ENCODE measurements around the gene CHST11. TPM values are rescaled to one million over a fixed set of nuclear protein-coding genes. Genes with fewer than 3 reads are reported as not detected.

Gene CHST11
- total and polyA plus RNA-seq, 7 donors: 0.60 to 22.8 (median 10.0) TPM

DNA sequence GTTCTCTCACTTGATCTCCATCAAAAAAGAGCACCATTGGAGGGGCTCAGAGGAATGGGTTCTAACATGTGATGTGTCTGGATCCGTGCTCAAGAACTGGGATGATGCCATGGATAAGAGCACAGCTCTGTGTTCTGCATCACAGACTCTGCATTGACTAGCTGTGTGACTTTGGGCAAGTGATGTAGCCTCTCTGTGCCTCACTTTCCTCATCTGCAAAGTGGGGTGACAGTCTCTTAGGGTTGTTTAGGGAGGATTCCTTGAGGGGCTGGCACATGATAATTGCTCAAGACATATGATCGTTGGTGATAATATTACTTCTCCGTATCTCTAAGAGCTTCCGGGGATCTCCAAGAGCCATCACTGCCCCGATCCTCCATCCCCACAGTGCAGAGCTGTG lies 202.3 kb downstream of the CHST11 start:
- no peaks in the 10 kb centered on the region for H3K9me3 ChIP-seq
- TF ChIP-seq POLR2AphosphoS5 (IDR thresholded peaks at IDR 0.05): no peak
- no peaks in the 10 kb centered on the region for H3K36me3 ChIP-seq
- no peak overlapping the region for H3K4me3 ChIP-seq
- no peak overlapping the region for H3K27ac ChIP-seq
- WGBS, 2 donors: 92 to 95% methylated on average over 5 of the region's 5 CpGs
- peaks cover 0 to 9% (median 3%) of the 10 kb centered on the region in 4 donors for H3K4me1 ChIP-seq
- H3K27me3 ChIP-seq: no peaks in the 10 kb centered on the region
- intact Hi-C loops (cut with DNase I): no loop called here
- no peak for DNase-seq

DNA sequence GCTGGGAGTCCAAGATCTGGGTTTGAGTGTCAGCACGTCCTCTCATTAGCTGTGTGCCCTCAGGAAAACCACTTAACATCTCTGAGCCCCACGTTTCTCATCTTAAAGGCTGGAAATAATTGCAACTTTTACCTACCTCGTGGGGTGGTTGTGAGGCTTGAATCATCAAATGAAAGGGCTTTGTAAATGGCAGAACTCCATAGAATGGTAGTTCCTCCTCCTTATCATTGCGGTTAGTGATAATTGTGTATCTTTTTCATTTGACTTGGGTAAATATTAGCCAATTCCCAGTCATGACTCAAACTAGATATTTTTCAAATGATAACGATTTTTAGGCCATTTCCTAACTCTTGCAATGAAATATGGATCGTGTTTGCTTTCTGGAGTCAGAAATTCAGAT lies 205.5 kb downstream of the CHST11 start:
- Histone ChIP-seq H3K4me3 (no peak overlapping the region), H3K36me3 (no peaks in the 10 kb centered on the region), H3K9me3 (no peaks in the 10 kb centered on the region), H3K27ac (no peak overlapping the region), H3K4me1 (peaks cover 0 to 34% (median 21%) of the 10 kb centered on the region in 4 donors), H3K27me3 (no peaks in the 10 kb centered on the region)
- intact Hi-C loops (cut with DNase I): loop anchor here (10.0 kb wide), 1 partner anchor 477 kb away; no protein-coding TSS in a partner anchor
- 33 to 71% methylated on average over 6 of the region's 6 CpGs for WGBS, 2 donors
- TF ChIP-seq POLR2A (IDR thresholded peaks at IDR 0.05): no peak
- TF ChIP-seq, protein P1, sequence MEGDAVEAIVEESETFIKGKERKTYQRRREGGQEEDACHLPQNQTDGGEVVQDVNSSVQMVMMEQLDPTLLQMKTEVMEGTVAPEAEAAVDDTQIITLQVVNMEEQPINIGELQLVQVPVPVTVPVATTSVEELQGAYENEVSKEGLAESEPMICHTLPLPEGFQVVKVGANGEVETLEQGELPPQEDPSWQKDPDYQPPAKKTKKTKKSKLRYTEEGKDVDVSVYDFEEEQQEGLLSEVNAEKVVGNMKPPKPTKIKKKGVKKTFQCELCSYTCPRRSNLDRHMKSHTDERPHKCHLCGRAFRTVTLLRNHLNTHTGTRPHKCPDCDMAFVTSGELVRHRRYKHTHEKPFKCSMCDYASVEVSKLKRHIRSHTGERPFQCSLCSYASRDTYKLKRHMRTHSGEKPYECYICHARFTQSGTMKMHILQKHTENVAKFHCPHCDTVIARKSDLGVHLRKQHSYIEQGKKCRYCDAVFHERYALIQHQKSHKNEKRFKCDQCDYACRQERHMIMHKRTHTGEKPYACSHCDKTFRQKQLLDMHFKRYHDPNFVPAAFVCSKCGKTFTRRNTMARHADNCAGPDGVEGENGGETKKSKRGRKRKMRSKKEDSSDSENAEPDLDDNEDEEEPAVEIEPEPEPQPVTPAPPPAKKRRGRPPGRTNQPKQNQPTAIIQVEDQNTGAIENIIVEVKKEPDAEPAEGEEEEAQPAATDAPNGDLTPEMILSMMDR (IDR thresholded peaks at IDR 0.05): no peak
- no peak for TF ChIP-seq POLR2AphosphoS5 (IDR thresholded peaks at IDR 0.05)
- no peak for TF ChIP-seq EP300 (IDR thresholded peaks at IDR 0.05)
- no peak for DNase-seq

DNA sequence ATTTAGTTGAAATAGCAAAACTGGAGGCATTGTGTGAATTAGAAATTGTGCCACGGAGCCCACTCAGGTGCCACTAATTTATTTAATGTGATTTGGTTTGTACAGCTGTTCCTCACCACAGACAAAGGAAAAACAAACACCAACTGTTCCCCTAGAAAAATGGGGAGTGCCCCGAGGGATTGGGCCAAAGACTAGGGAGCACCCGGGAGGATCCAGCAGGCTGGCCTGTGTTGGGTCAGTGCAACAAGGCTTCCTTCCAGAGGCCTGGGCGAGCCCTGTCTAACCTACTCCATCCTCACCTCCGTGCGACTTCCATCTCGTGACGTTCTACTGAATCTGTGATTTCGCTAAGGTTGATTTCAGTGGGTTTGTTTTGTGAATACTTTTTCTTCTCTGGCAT lies 206.2 kb downstream of the CHST11 start:
- Histone ChIP-seq H3K9me3 (no peaks in the 10 kb centered on the region), H3K4me1 (peaks cover 0 to 41% (median 28%) of the 10 kb centered on the region in 4 donors), H3K27me3 (no peaks in the 10 kb centered on the region), H3K27ac (no peak overlapping the region), H3K4me3 (no peak overlapping the region), H3K36me3 (no peaks in the 10 kb centered on the region)
- 74 to 88% methylated on average over 9 of the region's 9 CpGs for WGBS, 2 donors
- DNase-seq: no peak
- intact Hi-C loops (cut with DNase I): loop anchor here (10.0 kb wide), 1 partner anchor 478 kb away; no protein-coding TSS in a partner anchor
- TF ChIP-seq POLR2AphosphoS5 (IDR thresholded peaks at IDR 0.05): no peak

DNA sequence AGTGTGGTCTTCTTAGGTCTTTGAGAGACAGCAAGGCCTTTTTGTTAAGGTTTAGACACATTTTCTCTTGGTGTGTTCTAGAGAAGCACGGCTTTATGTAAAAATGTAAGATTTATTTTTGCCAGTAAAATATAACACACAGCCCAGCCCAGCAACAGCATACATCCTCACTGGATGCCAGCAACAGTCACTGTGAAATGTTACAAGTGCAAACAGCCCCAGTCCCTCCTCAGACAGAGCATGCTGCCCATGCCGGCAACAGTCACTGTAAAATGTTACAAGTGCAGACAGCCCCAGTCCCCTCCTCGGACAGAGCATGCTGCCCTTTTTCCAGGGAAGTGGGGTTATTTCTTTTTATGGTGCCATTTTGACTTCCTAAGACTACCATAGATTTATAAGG lies 207.6 kb downstream of the CHST11 start:
- Histone ChIP-seq H3K27me3 (no peaks in the 10 kb centered on the region), H3K27ac (peak overlapping the region in 3 of 4 donors; percentile 54 to 85 (median 82)), H3K4me1 (peaks cover 0 to 55% (median 42%) of the 10 kb centered on the region in 4 donors), H3K9me3 (no peaks in the 10 kb centered on the region), H3K36me3 (no peaks in the 10 kb centered on the region), H3K4me3 (no peak overlapping the region)
- 49 to 69% methylated on average over 3 of the region's 3 CpGs for WGBS, 2 donors
- no peak for DNase-seq
- intact Hi-C loops (cut with DNase I): loop anchor here (2.0 to 10.0 kb wide), 2 partner anchors 208 to 480 kb away; partner anchors contain the start of gene CHST11
- TF ChIP-seq, protein P1 (IDR thresholded peaks at IDR 0.05): no peak
- TF ChIP-seq POLR2AphosphoS5 (IDR thresholded peaks at IDR 0.05) (peak in 3 of 4 donors; percentile 13 to 61 (median 27)), POLR2A (IDR thresholded peaks at IDR 0.05) (no peak), EP300 (IDR thresholded peaks at IDR 0.05) (no peak)

GRCh38 chr12:104665296-104665695 lies 208.5 kb downstream of the CHST11 start:
- Histone ChIP-seq H3K4me3 (no peak overlapping the region), H3K9me3 (no peaks in the 10 kb centered on the region), H3K27me3 (no peaks in the 10 kb centered on the region), H3K27ac (peak overlapping the region in 3 of 4 donors; percentile 54 to 85 (median 82)), H3K36me3 (no peaks in the 10 kb centered on the region), H3K4me1 (peaks cover 0 to 65% (median 52%) of the 10 kb centered on the region in 4 donors)
- intact Hi-C loops (cut with DNase I): loop anchor here (2.0 to 10.0 kb wide), 2 partner anchors 208 to 480 kb away; partner anchors contain the start of gene CHST11
- no peak for DNase-seq
- peak in 1 of 4 donors; percentile 7 for TF ChIP-seq POLR2AphosphoS5 (IDR thresholded peaks at IDR 0.05)
- TF ChIP-seq, protein P1 (IDR thresholded peaks at IDR 0.05): no peak
- 72 to 81% methylated on average over 4 of the region's 4 CpGs for WGBS, 2 donors

- Histone ChIP-seq H3K27me3 (no peaks in the 10 kb centered on the region), H3K4me3 (no peak overlapping the region), H3K4me1 (peaks cover 0 to 83% (median 68%) of the 10 kb centered on the region in 4 donors), H3K9me3 (no peaks in the 10 kb centered on the region), H3K27ac (peak overlapping the region in 3 of 4 donors; percentile 78 to 85 (median 82)), H3K36me3 (no peaks in the 10 kb centered on the region)
- intact Hi-C loops (cut with DNase I): loop anchor here (10.0 kb wide), 1 partner anchor 482 kb away; no protein-coding TSS in a partner anchor
- peak; percentile 79 for DNase-seq
- TF ChIP-seq EP300 (IDR thresholded peaks at IDR 0.05): no peak
- no peak for TF ChIP-seq POLR2A (IDR thresholded peaks at IDR 0.05)
- peak in 3 of 4 donors; percentile 41 to 58 (median 56) for TF ChIP-seq POLR2AphosphoS5 (IDR thresholded peaks at IDR 0.05)
- TF ChIP-seq, protein P1 (IDR thresholded peaks at IDR 0.05): no peak
- WGBS, 2 donors: 80 to 82% methylated on average over 7 of the region's 7 CpGs
These were observed 210.4 kb downstream of the CHST11 start for GRCh38 chr12:104667139-104667538.

Data from sigmoid colon (tissue), 7 donors.